IMR-90 (cell line): ENCODE results near the gene COX8C. TPM values are rescaled to one million over a fixed set of nuclear protein-coding genes. Genes with fewer than 3 reads are reported as not detected.

ENCODE experiments used
- ATAC-seq: fragments of 200-7000 bp; cut with Tn5 transposase; 2 replicates; pipeline ENCODE4 v1.9.1; 2020; ENCODE audit warnings: low read depth, mild to moderate bottlenecking, moderate library complexity
- BruUV-seq: library from RNA; stranded (reverse); fragments of 400-500 nt; replicated peaks from 2 replicates; lab custom pipeline; 2021; lab: Mats Ljungman, UMichigan
- CTCF ChIA-PET: fragments of 300-600 bp; formaldehyde crosslinking; extraction: SDS; loops from one replicate; lab custom pipeline; 2021; ENCODE audit warnings: antibody characterized with exemption; lab: Yijun Ruan, JAX
- POLR2A ChIA-PET: fragments of 300-600 bp; sonication (Branson Sonifier 250); formaldehyde crosslinking; loops from one replicate; lab custom pipeline; 2022; ENCODE audit warnings: antibody characterized with exemption; ENCODE audit not compliant: unreplicated experiment; lab: Charles Lee
- DNase-seq: peaks from one replicate; pipeline ENCODE4 v3.0.0; 2013
- H2AFZ ChIP-seq: replicated peaks from 2 replicates; pipeline ENCODE3; 2013; ENCODE audit warnings: low read length, mild to moderate bottlenecking; ENCODE audit not compliant: poor library complexity
- H2AK5ac ChIP-seq: 2 replicates; pipeline ENCODE4 v1.6.1; 2013; ENCODE audit warnings: low read depth, low read length, inconsistent platforms
- H2AK9ac ChIP-seq: replicated peaks from 2 replicates; pipeline ENCODE3; 2013; ENCODE audit warnings: mild to moderate bottlenecking, low read depth, low read length, moderate library complexity; ENCODE audit not compliant: poor library complexity
- H2BK120ac ChIP-seq: 2 replicates; pipeline ENCODE4 v1.6.1; 2013; ENCODE audit warnings: low read depth, low read length, inconsistent platforms
- H2BK15ac ChIP-seq: 3 replicates; pipeline ENCODE4 v1.6.1; 2013; ENCODE audit warnings: low read depth, low read length, inconsistent platforms
- H2BK20ac ChIP-seq: 2 replicates; pipeline ENCODE4 v1.6.1; 2013; ENCODE audit warnings: low read depth, mild to moderate bottlenecking, inconsistent platforms, low read length, moderate library complexity
- H2BK5ac ChIP-seq: 2 replicates; pipeline ENCODE4 v1.6.1; 2013; ENCODE audit warnings: mild to moderate bottlenecking, low read depth, low read length, inconsistent platforms; ENCODE audit not compliant: poor library complexity, severe bottlenecking
- H3K14ac ChIP-seq: replicated peaks from 2 replicates; pipeline ENCODE4 v1.6.1; 2013; ENCODE audit warnings: low read depth, low read length, inconsistent platforms
- H3K18ac ChIP-seq: 2 replicates; pipeline ENCODE4 v1.6.1; 2013; ENCODE audit warnings: low read depth, low read length, control low read depth
- H3K23ac ChIP-seq: 2 replicates; pipeline ENCODE4 v1.6.1; 2013; ENCODE audit warnings: low read depth, low read length, inconsistent platforms
- H3K27ac ChIP-seq: 2 replicates; pipeline ENCODE4 v1.5.1; 2013; ENCODE audit warnings: mild to moderate bottlenecking, control low read depth, low read length; ENCODE audit not compliant: insufficient read depth
- H3K27me3 ChIP-seq: 2 replicates; pipeline ENCODE4 v1.6.1; 2013; ENCODE audit warnings: low read length; ENCODE audit not compliant: control insufficient read depth, insufficient read depth
- H3K36me3 ChIP-seq: 2 replicates; pipeline ENCODE4 v1.6.1; 2013; ENCODE audit warnings: low read length, mixed read lengths; ENCODE audit not compliant: control insufficient read depth, insufficient read depth
- H3K4ac ChIP-seq: 2 replicates; pipeline ENCODE4 v1.6.1; 2013; ENCODE audit warnings: low read depth, low read length, inconsistent platforms
- H3K4me1 ChIP-seq: 2 replicates; pipeline ENCODE4 v1.6.1; 2013; ENCODE audit warnings: low read length, mixed read lengths; ENCODE audit not compliant: control insufficient read depth, insufficient read depth
- H3K4me2 ChIP-seq: 2 replicates; pipeline ENCODE4 v1.6.1; 2013; ENCODE audit warnings: low read depth, mild to moderate bottlenecking, control low read depth, low read length, moderate library complexity
- H3K4me3 ChIP-seq: 2 replicates; pipeline ENCODE4 v1.5.1; 2013; ENCODE audit warnings: low read depth, mild to moderate bottlenecking, control low read depth, low read length, moderate library complexity; ENCODE audit not compliant: insufficient read depth
- H3K56ac ChIP-seq: 2 replicates; pipeline ENCODE4 v1.6.1; 2013; ENCODE audit warnings: low read length, inconsistent platforms; ENCODE audit not compliant: insufficient read depth; ENCODE audit errors: extremely low read depth
- H3K79me1 ChIP-seq, 2 experiments: 2 replicates each; pipeline ENCODE4 v1.6.1; 2013; ENCODE audit warnings: low read length in 2 of 2, inconsistent platforms in 1 of 2, low read depth in 1 of 2
- H3K9ac ChIP-seq: 2 replicates; pipeline ENCODE4 v1.6.1; 2013; ENCODE audit warnings: low read depth, low read length, control low read depth
- H3K9me1 ChIP-seq: 2 replicates; pipeline ENCODE4 v1.6.1; 2013; ENCODE audit warnings: low read length, inconsistent platforms; ENCODE audit not compliant: insufficient read depth
- H3K9me3 ChIP-seq: 2 replicates; pipeline ENCODE4 v1.6.1; 2013; ENCODE audit warnings: low read length; ENCODE audit not compliant: control insufficient read depth, insufficient read depth
- H4K20me1 ChIP-seq: 2 replicates; pipeline ENCODE4 v1.6.1; 2013; ENCODE audit warnings: low read length, inconsistent platforms; ENCODE audit not compliant: insufficient read depth
- H4K5ac ChIP-seq: 2 replicates; pipeline ENCODE4 v1.6.1; 2013; ENCODE audit warnings: mild to moderate bottlenecking, low read depth, low read length, control low read depth
- H4K8ac ChIP-seq, 2 experiments: 2 replicates each; pipeline ENCODE4 v1.6.1; 2013; ENCODE audit warnings: low read depth in 2 of 2, low read length in 2 of 2, control low read depth in 1 of 2, inconsistent platforms in 1 of 2
- H4K91ac ChIP-seq: 2 replicates; pipeline ENCODE4 v1.6.1; 2013; ENCODE audit warnings: low read depth, low read length, inconsistent platforms; ENCODE audit not compliant: insufficient read depth
- BHLHE40 ChIP-seq: fragments of 150-350 bp; IDR thresholded peaks from 2 replicates; pipeline ENCODE4 v1.6.1; 2016; ENCODE audit warnings: mild to moderate bottlenecking, low read depth, low read length
- CEBPB ChIP-seq: IDR thresholded peaks from 2 replicates; pipeline ENCODE4 v1.6.1; 2012; ENCODE audit warnings: low read depth, low read length, improper control_type of control experiment
- CHD1 ChIP-seq: IDR thresholded peaks from 2 replicates; pipeline ENCODE4 v1.6.1; 2012; ENCODE audit warnings: low read depth, low read length, improper control_type of control experiment
- ELK1 ChIP-seq: fragments of 150-350 bp; IDR thresholded peaks from 2 replicates; pipeline ENCODE4 v1.6.1; 2016; ENCODE audit warnings: low read depth, mild to moderate bottlenecking, low read length, moderate library complexity, borderline replicate concordance
- FOS ChIP-seq: fragments of 150-350 bp; IDR thresholded peaks from 2 replicates; pipeline ENCODE4 v1.6.1; 2016; ENCODE audit warnings: low read depth, low read length
- MAFK ChIP-seq: IDR thresholded peaks from 2 replicates; pipeline ENCODE4 v1.6.1; 2012; ENCODE audit warnings: low read depth, low read length, improper control_type of control experiment
- MAZ ChIP-seq: IDR thresholded peaks from 2 replicates; pipeline ENCODE4 v1.6.1; 2012; ENCODE audit warnings: low read depth, mild to moderate bottlenecking, low read length, improper control_type of control experiment, moderate library complexity, borderline replicate concordance
- MXI1 ChIP-seq: IDR thresholded peaks from 2 replicates; pipeline ENCODE4 v1.6.1; 2012; ENCODE audit warnings: low read depth, mild to moderate bottlenecking, low read length, moderate library complexity, borderline replicate concordance
- NFE2L2 ChIP-seq: fragments of 150-350 bp; IDR thresholded peaks from 2 replicates; pipeline ENCODE4 v1.6.1; 2016; ENCODE audit warnings: low read depth, mild to moderate bottlenecking, low read length
- POLR2A ChIP-seq: IDR thresholded peaks from 2 replicates; pipeline ENCODE4 v1.6.1; 2012; ENCODE audit warnings: mild to moderate bottlenecking, low read depth, low read length
- RAD21 ChIP-seq: IDR thresholded peaks from 2 replicates; pipeline ENCODE4 v1.6.1; 2012; ENCODE audit warnings: low read length, improper control_type of control experiment
- RFX5 ChIP-seq: IDR thresholded peaks from 2 replicates; pipeline ENCODE4 v1.8.0; 2012; ENCODE audit warnings: low read depth, mild to moderate bottlenecking, low read length, moderate library complexity
- SMC3 ChIP-seq: fragments of 150-350 bp; IDR thresholded peaks from 2 replicates; pipeline ENCODE4 v1.6.1; 2016; ENCODE audit warnings: low read depth, mild to moderate bottlenecking, antibody characterized with exemption, low read length, moderate library complexity
- WGBS, 2 experiments: methylation state at CpG; one replicate each; pipeline versions ENCODE4 v1.1.5 to v1.1.7; 2013; ENCODE audit warnings: missing lambda C conversion rate in 2 of 2; ENCODE audit not compliant: insufficient read length in 1 of 2; ENCODE audit errors: extremely low coverage in 2 of 2; 5-methylcytosine and 5-hydroxymethylcytosine counted together
- dilution Hi-C: fragments of 300-500 bp; cut with HindIII; formaldehyde crosslinking; loops from one replicate; pipeline ENCODE4 v1.14.3; 2018; ENCODE audit warnings: low sequenced_read_pairs; ENCODE audit not compliant: unreplicated experiment
- in situ Hi-C: fragments of 300-500 bp; cut with MboI; formaldehyde crosslinking; loops from 3 replicates; pipeline ENCODE4 v1.14.3; 2019; ENCODE audit warnings: low sequenced_read_pairs, inconsistent platforms, mixed read lengths
- intact Hi-C: fragments of 100-400 bp; cut with micrococcal nuclease; formaldehyde crosslinking; loops from 2 replicates; pipeline ENCODE4 v1.10.0; 2022
- polyA plus RNA-seq, 3 experiments: library from polyadenylated mRNA; depleted of rRNA; stranded (reverse); fragments of >200 nt; gene quantifications; 2 replicates each; pipeline ENCODE4 v1.2.3, GENCODE V29; 2012; ENCODE audit warnings: low replicate concordance in 1 of 3
- total RNA-seq: library from RNA; depleted of rRNA; stranded (reverse); fragments of >200 nt; gene quantifications from 2 replicates; pipeline ENCODE4 v1.2.3, GENCODE V29; 2012

The COX8C gene
- total and polyA plus RNA-seq, 2 of the 4 experiments (the other 2 are of a cell fraction) = not detected

- in situ Hi-C loops = loop anchor here (25.0 kb wide), 1 partner anchor 1808 kb away; the partner anchor contains the start of gene PPP4R3A
- 100% methylated on average over 1 of the region's 1 CpG; no CpG with 5 or more reads in 1 of the 2 experiments for WGBS, 2 experiments
- Histone ChIP-seq H2AFZ (no peak overlapping the region), H2BK15ac (no peak overlapping the region), H3K27me3 (no peaks in the 10 kb centered on the region), H3K4me2 (no peak overlapping the region), H3K79me1 (peaks cover 15 to 75% of the 10 kb centered on the region in 2 experiments), H4K8ac (no peak overlapping the region), H3K23ac (no peak overlapping the region; the same call in 1 of the 2 replicates), H4K91ac (no peak overlapping the region), H3K36me3 (no peaks in the 10 kb centered on the region; the same call in 1 of the 2 replicates), H3K14ac (peak overlapping the region; percentile 19; the same call in 1 of the 2 replicates), H2BK20ac (no peak overlapping the region), H2AK9ac (no peak overlapping the region), H3K18ac (no peak overlapping the region), H3K9ac (no peak overlapping the region), H2BK5ac (no peak overlapping the region), H3K4me1 (peaks cover 12% of the 10 kb centered on the region), H2BK120ac (no peak overlapping the region), H3K4ac (no peak overlapping the region), H2AK5ac (no peak overlapping the region), H3K9me3 (no peaks in the 10 kb centered on the region), H3K9me1 (peaks cover 12% of the 10 kb centered on the region; the same call in 1 of the 2 replicates), H4K5ac (no peak overlapping the region), H3K4me3 (no peak overlapping the region), H3K56ac (no peak overlapping the region), H3K27ac (no peak overlapping the region), H4K20me1 (peaks cover 59% of the 10 kb centered on the region)
- no peak for TF ChIP-seq CEBPB
- no peak for TF ChIP-seq RAD21
- no peak for TF ChIP-seq MXI1
- no peak for TF ChIP-seq NFE2L2
- no peak for TF ChIP-seq RFX5
- no peak for TF ChIP-seq ELK1
- no peak for TF ChIP-seq BHLHE40
- TF ChIP-seq SMC3 = no peak
- no peak for TF ChIP-seq MAFK
- TF ChIP-seq CHD1 = no peak
- no peak for TF ChIP-seq POLR2A
- TF ChIP-seq FOS = no peak
- no peak for TF ChIP-seq MAZ
- no TSS peak for BruUV-seq
- DNase-seq (no peak), ATAC-seq (no peak)
- ChIA-PET POLR2A (no interaction called here), CTCF (interaction anchor here (0.6 to 0.7 kb wide), 2 partner anchors 20 to 1404 kb away, joined by 3 read pairs; no protein-coding TSS in a partner anchor)
- intact Hi-C loops = no loop called here
- dilution Hi-C loops = no loop called here
These were observed 27.0 kb upstream of the COX8C start for GRCh38 chr14:93319958-93320357.
